PC-3 (cell line): Measurements from ENCODE around the gene ARID3C. TPM values are rescaled to one million over a fixed set of nuclear protein-coding genes. Genes with fewer than 3 reads are reported as not detected.

Source experiments
- ATAC-seq: fragments of 200-7000 bp; cut with Tn5 transposase; 2 replicates; pipeline ENCODE4 v1.9.1; 2020; ENCODE audit warnings: mild to moderate bottlenecking, moderate library complexity
- BruUV-seq: library from RNA; stranded (reverse); fragments of 400-500 nt; replicated peaks from 2 replicates; lab custom pipeline; 2021; lab: Mats Ljungman, UMichigan
- CTCF ChIA-PET: fragments of 300-600 bp; sonication (Branson Sonifier 250); formaldehyde crosslinking; loops from one replicate; lab custom pipeline; 2022; ENCODE audit warnings: antibody characterized with exemption; lab: Charles Lee
- POLR2A ChIA-PET: fragments of 300-600 bp; sonication (Branson Sonifier 250); formaldehyde crosslinking; loops from one replicate; lab custom pipeline; 2022; ENCODE audit warnings: antibody characterized with exemption; ENCODE audit not compliant: unreplicated experiment; lab: Charles Lee
- DNase-seq: peaks from one replicate; pipeline ENCODE4 v3.0.0-alpha.2; 2015
- H2AFZ ChIP-seq: fragments of 300-600 bp; sonication (generic); 2 replicates; pipeline ENCODE4 v1.6.0; 2016; ENCODE audit warnings: antibody characterized with exemption, low read length
- H3F3A ChIP-seq: fragments of 300-600 bp; sonication (generic); one replicate; pipeline ENCODE4 v1.6.0; 2017; ENCODE audit warnings: antibody characterized with exemption, low read length, control low read depth, mild to moderate bottlenecking; ENCODE audit not compliant: unreplicated experiment
- H3K27ac ChIP-seq: fragments of 300-600 bp; sonication (generic); 2 replicates; pipeline ENCODE4 v1.5.1; 2016; ENCODE audit warnings: mild to moderate bottlenecking, low read length
- H3K27me3 ChIP-seq: fragments of 300-600 bp; sonication (generic); 2 replicates; pipeline ENCODE4 v1.6.1; 2016; ENCODE audit warnings: low read length, mixed read lengths
- H3K36me3 ChIP-seq: fragments of 300-600 bp; sonication (generic); 2 replicates; pipeline ENCODE4 v1.6.1; 2016; ENCODE audit warnings: low read depth, mixed run types, low read length, mixed read lengths
- H3K4me1 ChIP-seq: fragments of 300-600 bp; sonication (generic); 2 replicates; pipeline ENCODE4 v1.5.1; 2016; ENCODE audit warnings: low read length; ENCODE audit not compliant: insufficient read depth
- H3K4me2 ChIP-seq: fragments of 300-600 bp; sonication (generic); 2 replicates; pipeline ENCODE4 v1.6.0; 2016; ENCODE audit warnings: low read length
- H3K4me3 ChIP-seq: fragments of 300-600 bp; sonication (generic); 2 replicates; pipeline ENCODE4 v1.5.1; 2016; ENCODE audit warnings: mild to moderate bottlenecking, low read length, mixed read lengths
- H3K79me2 ChIP-seq: fragments of 300-600 bp; sonication (generic); 2 replicates; pipeline ENCODE4 v1.6.1; 2017; ENCODE audit warnings: low read length, mixed read lengths
- H3K9ac ChIP-seq: fragments of 300-600 bp; sonication (generic); 2 replicates; pipeline ENCODE4 v1.6.0; 2016; ENCODE audit warnings: mild to moderate bottlenecking, low read length
- H3K9me2 ChIP-seq: fragments of 300-600 bp; sonication (generic); replicated peaks from 2 replicates; pipeline ENCODE4 v1.6.1; 2016; ENCODE audit warnings: mixed run types, low read length, mixed read lengths
- H3K9me3 ChIP-seq: fragments of 300-600 bp; sonication (generic); 2 replicates; pipeline ENCODE4 v1.6.1; 2016; ENCODE audit warnings: low read length, mixed read lengths
- H4K20me1 ChIP-seq: fragments of 300-600 bp; sonication (generic); 2 replicates; pipeline ENCODE4 v1.6.1; 2016; ENCODE audit warnings: low read length, mixed read lengths
- EZH2 ChIP-seq: fragments of 300-600 bp; sonication (generic); IDR thresholded peaks from one replicate; pipeline ENCODE4 v1.6.1; 2017; ENCODE audit warnings: antibody characterized with exemption, mild to moderate bottlenecking, low read length; ENCODE audit not compliant: unreplicated experiment
- EZH2phosphoT487 ChIP-seq: fragments of 300-600 bp; sonication (generic); IDR thresholded peaks from 2 replicates; pipeline ENCODE4 v1.6.1; 2018; ENCODE audit warnings: mild to moderate bottlenecking, antibody characterized with exemption, low read length, borderline replicate concordance
- intact Hi-C: fragments of 100-400 bp; cut with micrococcal nuclease; formaldehyde crosslinking; loops from 2 replicates; pipeline ENCODE4 v1.9.0; 2023
- total RNA-seq: library from RNA; depleted of rRNA; stranded (reverse); fragments of >200 nt; gene quantifications from 2 replicates; pipeline ENCODE4 v1.2.3, GENCODE V29; 2014
- TF ChIP-seq, protein P1 (sequence below): fragments of 300-600 bp; sonication (generic); conservative IDR thresholded peaks from 2 replicates; pipeline ENCODE4 v1.5.1; 2017; ENCODE audit warnings: antibody characterized with exemption, low read depth, mild to moderate bottlenecking, low read length

The ARID3C gene
- total RNA-seq, 1 experiment from 2014 or later = not detected

DNA sequence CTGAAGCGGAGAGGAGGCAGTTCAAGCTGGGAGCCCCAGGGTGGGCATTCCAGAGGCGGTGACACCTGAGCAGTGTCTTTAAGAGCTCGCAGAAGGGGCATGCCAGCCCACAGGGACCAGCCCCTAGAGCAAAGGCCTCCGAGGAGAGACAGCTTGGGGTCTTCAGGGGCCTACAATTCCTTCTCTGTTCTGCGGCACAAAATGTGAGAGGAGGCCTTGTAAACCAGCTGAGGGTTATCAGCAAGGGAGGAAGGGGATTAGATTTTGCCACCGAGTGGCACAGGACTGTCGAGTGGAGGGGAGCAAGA lies 9.2 kb upstream of the ARID3C start:
- peak overlapping the region; percentile 89 for H2AFZ ChIP-seq
- POLR2A ChIA-PET = interaction anchor here (0.6 kb wide), 1 partner anchor 10 kb away, joined by 5 read pairs; no protein-coding TSS in a partner anchor

DNA sequence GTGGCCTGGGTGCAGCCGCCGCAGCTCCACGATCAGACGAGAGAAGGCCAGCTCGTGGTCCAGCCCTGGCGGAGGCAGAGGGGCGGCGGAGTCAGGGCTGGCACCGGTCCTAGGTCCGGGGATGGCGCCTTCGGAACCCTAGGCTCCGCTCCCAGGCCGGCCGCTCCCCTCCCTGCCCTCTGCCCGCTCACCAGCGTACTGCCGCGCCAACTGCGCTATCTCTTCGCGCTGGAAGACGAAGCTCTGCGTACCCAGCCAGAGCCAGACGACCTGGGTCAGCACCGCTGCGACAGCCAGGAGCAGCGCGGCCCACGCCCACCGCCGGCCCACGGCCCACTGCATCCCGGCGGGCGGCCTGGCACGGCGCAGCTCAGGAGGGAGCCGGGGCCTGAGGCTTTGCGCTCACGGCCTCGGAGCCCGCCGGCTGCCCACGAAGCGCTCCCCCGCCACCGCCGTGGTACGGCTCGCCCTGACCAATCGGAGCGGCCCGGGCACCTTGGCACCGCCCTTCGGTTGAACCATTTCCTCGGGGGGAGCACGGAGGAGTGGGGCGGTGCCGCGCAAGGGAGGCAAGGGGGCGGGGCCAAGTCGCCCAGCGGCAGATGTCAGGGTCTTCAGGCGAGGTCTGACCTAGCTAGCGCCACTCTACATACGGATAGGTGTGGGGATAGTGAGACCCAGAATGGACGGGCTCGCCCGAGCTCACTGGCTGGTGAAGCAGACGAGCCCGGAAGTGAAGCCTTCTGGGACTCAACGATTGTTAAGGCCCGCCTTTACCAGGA lies 8.7 kb upstream of the ARID3C start, which contains the start of gene SIGMAR1:
SIGMAR1 (minus strand) TSS at position 432 of the 782 bp plus-strand sequence; CDS start at position 342, 90 bp downstream.
- H3K27ac ChIP-seq = no peak within 1 kb of the TSS
- H3K4me2 ChIP-seq = peak within 1 kb of the TSS; percentile 93
- intact Hi-C loops = no loop called here
- no TSS peak for BruUV-seq
- H3K4me3 ChIP-seq = peak within 1 kb of the TSS; percentile 76
- no peaks in the 10 kb centered on the region for H3K27me3 ChIP-seq
- H4K20me1 ChIP-seq = 0 out of 2 replicates have a peak, but pooled peaks cover 4% of the 10 kb centered on the region
- ATAC-seq (peak; percentile 85), DNase-seq (peak; percentile 85)
- ChIA-PET POLR2A (interaction anchor here (0.6 to 0.7 kb wide), 2 partner anchors 9 kb away, joined by 3 to 5 read pairs; partner anchors contain the start of gene GALT), CTCF (interaction anchor here (1.4 kb wide), 1 partner anchor 9 kb away, joined by 3 read pairs; no protein-coding TSS in a partner anchor)
- H3K4me1 ChIP-seq = peaks cover 5% of the 10 kb centered on the region; the same call in 1 of the 2 replicates
- H3K79me2 ChIP-seq = peaks cover 25% of the 10 kb centered on the region
- H3K9me3 ChIP-seq = no peaks in the 10 kb centered on the region
- no peaks in the 10 kb centered on the region for H3K9me2 ChIP-seq
- H3K36me3 ChIP-seq = no peaks in the 10 kb centered on the region
- peak within 1 kb of the TSS; percentile 89 for H2AFZ ChIP-seq
- H3F3A ChIP-seq = no peaks in the 10 kb centered on the region
- H3K9ac ChIP-seq = peak within 1 kb of the TSS; percentile 92
- no peak for TF ChIP-seq EZH2phosphoT487
- TF ChIP-seq EZH2 = no peak
- TF ChIP-seq, protein P1, sequence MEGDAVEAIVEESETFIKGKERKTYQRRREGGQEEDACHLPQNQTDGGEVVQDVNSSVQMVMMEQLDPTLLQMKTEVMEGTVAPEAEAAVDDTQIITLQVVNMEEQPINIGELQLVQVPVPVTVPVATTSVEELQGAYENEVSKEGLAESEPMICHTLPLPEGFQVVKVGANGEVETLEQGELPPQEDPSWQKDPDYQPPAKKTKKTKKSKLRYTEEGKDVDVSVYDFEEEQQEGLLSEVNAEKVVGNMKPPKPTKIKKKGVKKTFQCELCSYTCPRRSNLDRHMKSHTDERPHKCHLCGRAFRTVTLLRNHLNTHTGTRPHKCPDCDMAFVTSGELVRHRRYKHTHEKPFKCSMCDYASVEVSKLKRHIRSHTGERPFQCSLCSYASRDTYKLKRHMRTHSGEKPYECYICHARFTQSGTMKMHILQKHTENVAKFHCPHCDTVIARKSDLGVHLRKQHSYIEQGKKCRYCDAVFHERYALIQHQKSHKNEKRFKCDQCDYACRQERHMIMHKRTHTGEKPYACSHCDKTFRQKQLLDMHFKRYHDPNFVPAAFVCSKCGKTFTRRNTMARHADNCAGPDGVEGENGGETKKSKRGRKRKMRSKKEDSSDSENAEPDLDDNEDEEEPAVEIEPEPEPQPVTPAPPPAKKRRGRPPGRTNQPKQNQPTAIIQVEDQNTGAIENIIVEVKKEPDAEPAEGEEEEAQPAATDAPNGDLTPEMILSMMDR = no peak

More for the DNA sequence above, 9.2 kb upstream of the ARID3C start:
- intact Hi-C loops = no loop called here
- peaks cover 25% of the 10 kb centered on the region for H3K79me2 ChIP-seq
- DNase-seq (no peak), ATAC-seq (no peak)
- 0 out of 2 replicates have a peak, but pooled peaks cover 4% of the 10 kb centered on the region for H4K20me1 ChIP-seq
- no peaks in the 10 kb centered on the region for H3K36me3 ChIP-seq
- peak overlapping the region; percentile 93 for H3K4me2 ChIP-seq
- H3K9me2 ChIP-seq = no peaks in the 10 kb centered on the region
- H3K27me3 ChIP-seq = no peaks in the 10 kb centered on the region
- peak overlapping the region; percentile 76 for H3K4me3 ChIP-seq
- no peaks in the 10 kb centered on the region for H3F3A ChIP-seq
- peak overlapping the region; percentile 92 for H3K9ac ChIP-seq
- no peaks in the 10 kb centered on the region for H3K9me3 ChIP-seq
- H3K4me1 ChIP-seq = peaks cover 5% of the 10 kb centered on the region; the same call in 1 of the 2 replicates
- BruUV-seq = TSS peak; percentile 89
- H3K27ac ChIP-seq = no peak overlapping the region
- CTCF ChIA-PET = interaction anchor here (1.4 kb wide), 1 partner anchor 9 kb away, joined by 3 read pairs; no protein-coding TSS in a partner anchor
- TF ChIP-seq EZH2 = no peak
- TF ChIP-seq EZH2phosphoT487 = no peak
- TF ChIP-seq, protein P1 = no peak
